Measurements from ENCODE around the gene AKT3. TPM values are rescaled to one million over a fixed set of nuclear protein-coding genes. Genes with fewer than 3 reads are reported as not detected.
A peak's percentile ranks its signal among the peaks of the same experiment; 100 is the strongest.

The AKT3 gene
- total and polyA plus RNA-seq, 2 of the 8 experiments (the other 6 are each of a cell fraction or from before 2014, with no cell fraction given), result 6.0 to 36.4 TPM

DNA sequence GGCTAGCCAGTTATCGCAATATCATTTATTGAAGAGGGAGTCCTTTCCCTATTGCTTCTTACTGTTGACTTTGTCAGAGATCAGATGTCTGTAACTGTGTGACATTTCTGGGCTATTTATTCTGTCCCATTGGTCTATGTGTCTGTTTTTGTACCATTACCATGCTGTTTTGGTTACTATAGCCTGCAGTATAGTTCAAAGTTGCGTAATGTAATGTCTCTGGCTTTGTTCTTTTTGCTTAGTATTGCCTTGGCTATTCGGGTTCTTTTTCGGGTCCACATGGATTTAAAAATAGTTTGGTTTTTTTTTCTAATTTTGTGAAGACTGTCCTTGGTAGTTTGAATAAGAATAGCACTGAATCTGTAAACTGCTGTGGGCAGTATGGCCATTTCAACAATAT, 320.5 kb downstream of the AKT3 start:
- Histone ChIP-seq H2AK5ac (ENCODE audit: low read depth, low read length) (no peak overlapping the region), H3K14ac (ENCODE audit: insufficient read length) (no peak overlapping the region), H4K91ac (replicated peaks; ENCODE audit: insufficient read length, low read length) (no peak overlapping the region), H3K4me2 (ENCODE audit: insufficient read depth in 1 of 2, low read depth in 2 of 2, low read length in 2 of 2) (no peak overlapping the region), H4K20me1 (replicated peaks in 1 of 2; ENCODE audit: control insufficient read depth in 1 of 2, insufficient read depth in 2 of 2, low read length in 2 of 2) (no peaks in the 10 kb centered on the region), H3K36me3 (ENCODE audit: control insufficient read depth in 2 of 4, insufficient read depth in 4 of 4, low read length in 3 of 4) (no peaks in the 10 kb centered on the region), H4K8ac (ENCODE audit: extremely low read depth, insufficient read depth, low read length) (no peak overlapping the region), H3K23ac (ENCODE audit: insufficient read length) (no peak overlapping the region), H3K18ac (ENCODE audit: extremely low read depth, low read length) (no peak overlapping the region), H4K5ac (ENCODE audit: insufficient read length, low read depth, low read length) (no peak overlapping the region), H2BK12ac (ENCODE audit: low read depth, low read length) (no peak overlapping the region), H3K9me3 (ENCODE audit: insufficient read depth in 2 of 2, low read depth in 1 of 2, low read length in 1 of 2) (0 out of 4 replicates have a peak, but pooled peaks cover 0 to 4% of the 10 kb centered on the region in 2 experiments), H3K79me1 (ENCODE audit: low read depth, low read length) (no peaks in the 10 kb centered on the region), H3K56ac (replicated peaks; ENCODE audit: insufficient read length, low read depth, low read length) (no peak overlapping the region), H3K27ac (ENCODE audit: low read depth, low read length) (no peak overlapping the region), H3K27me3 (replicated peaks in 1 of 4; ENCODE audit: control insufficient read depth in 3 of 4, extremely low read depth in 1 of 4, insufficient read depth in 3 of 4, low read length in 3 of 4) (no peaks in the 10 kb centered on the region), H3K9ac (replicated peaks in 1 of 4; ENCODE audit: extremely low read depth in 1 of 4, low read depth in 3 of 4, low read length in 3 of 4) (no peak overlapping the region), H2BK120ac (replicated peaks; ENCODE audit: low read depth, low read length) (no peak overlapping the region), H2BK15ac (ENCODE audit: low read length) (no peak overlapping the region), H2BK20ac (ENCODE audit: low read length) (no peak overlapping the region), H2BK5ac (ENCODE audit: low read depth, low read length) (no peak overlapping the region), H3K23me2 (ENCODE audit: low read depth, low read length) (no peaks in the 10 kb centered on the region), H3K4me3 (ENCODE audit: extremely low read depth in 1 of 4, insufficient read depth in 2 of 4, low read depth in 3 of 4, low read length in 4 of 4) (no peak overlapping the region), H2AFZ (ENCODE audit: low read length) (no peak overlapping the region), H3K79me2 (ENCODE audit: control insufficient read depth in 1 of 2, insufficient read depth in 2 of 2, low read length in 2 of 2) (no peaks in the 10 kb centered on the region), H3K4me1 (replicated peaks in 1 of 4; ENCODE audit: control insufficient read depth in 3 of 4, insufficient read depth in 4 of 4, low read length in 3 of 4) (no peaks in the 10 kb centered on the region), H3K4ac (replicated peaks; ENCODE audit: insufficient read length, low read depth, low read length) (no peak overlapping the region)
- ChIA-PET CTCF (ENCODE audit: partially characterized antibody) (no interaction called here), POLR2A (ENCODE audit: partially characterized antibody) (no interaction called here)
- TF ChIP-seq CEBPB (IDR thresholded peaks at IDR 0.05; ENCODE audit: low read depth, low read length), result peak; percentile 65; the same call in 1 of the 2 replicates
- no peak for TF ChIP-seq SP4 (IDR thresholded peaks at IDR 0.05; ENCODE audit: low read length)
- FAIRE-seq (no peak), DNase-seq (ENCODE audit: low read depth in 1 of 2, low spot score in 2 of 2) (no peak)
- WGBS, 2 experiments (ENCODE audit: extremely low coverage in 1 of 2, insufficient coverage in 1 of 2, insufficient read length in 1 of 2, insufficient replicate concordance in 2 of 2, low coverage in 1 of 2, low lambda C conversion rate in 2 of 2, missing lambda C conversion rate in 1 of 2), result 91% methylated on average over 4 of the region's 4 CpGs; no CpG with 5 or more reads in 1 of the 2 experiments

Data from H1 (cell line).